Measurements from ENCODE around the gene AP5Z1.

DNA sequence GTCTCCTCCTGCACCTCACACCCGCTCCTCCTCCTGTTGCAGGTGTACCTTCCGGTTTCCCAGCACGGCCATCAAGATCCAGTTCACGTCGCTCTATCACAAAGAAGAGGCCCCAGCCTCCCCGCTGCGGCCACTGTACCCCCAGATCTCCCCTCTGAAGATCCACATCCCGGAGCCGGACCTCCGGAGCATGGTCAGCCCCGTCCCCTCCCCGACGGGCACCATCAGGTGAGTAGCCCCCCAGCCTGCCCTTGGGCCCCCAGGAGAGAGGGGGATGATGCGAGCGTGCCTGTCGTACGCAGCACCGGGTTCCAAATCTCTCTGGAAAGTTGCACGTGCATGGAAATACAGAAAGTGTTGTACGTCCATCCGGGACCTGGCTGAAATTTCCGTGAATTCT lies 34.6 kb upstream of the AP5Z1 start:
- no peak for TF ChIP-seq POLR2A (IDR thresholded peaks at IDR 0.05)
- no peak for TF ChIP-seq EP300 (IDR thresholded peaks at IDR 0.05)
- TF ChIP-seq CTCF (IDR thresholded peaks at IDR 0.05) = no peak

Measured in gastroesophageal sphincter (tissue), 3 donors.